K562 (cell line): ENCODE measurements around the gene SLC7A4. TPM values are rescaled to one million over a fixed set of nuclear protein-coding genes. Genes with fewer than 3 reads are reported as not detected.

Source experiments
- CHD4 ChIP-seq: fragments of 200-600 bp; sonication (generic); IDR thresholded peaks from 3 replicates; pipeline ENCODE4 v1.6.1; 2012; ENCODE audit warnings: low read depth, mild to moderate bottlenecking, mixed read lengths, low read length, inconsistent platforms; ENCODE audit not compliant: insufficient read depth, insufficient replicate concordance, poor library complexity, severe bottlenecking
- DACH1 ChIP-seq: fragments of 450-650 bp; IDR thresholded peaks from 2 replicates; pipeline ENCODE4 v1.6.1; 2018; ENCODE audit not compliant: partially characterized antibody
- IRF2 ChIP-seq: sonication (generic); formaldehyde crosslinking; IDR thresholded peaks from 2 replicates; pipeline ENCODE4 v1.8.1; 2022; ENCODE audit warnings: mild to moderate bottlenecking, missing genetic modification reagents
- MAFG ChIP-seq: fragments of 450-650 bp; conservative IDR thresholded peaks from 2 replicates; pipeline ENCODE4 v1.6.1; 2016; ENCODE audit warnings: missing genetic modification characterization, missing compliant biosample characterization
- MTA1 ChIP-seq: fragments of 450-650 bp; IDR thresholded peaks from 2 replicates; pipeline ENCODE4 v1.6.1; 2017; ENCODE audit warnings: borderline replicate concordance
- PRMT5 ChIP-seq: sonication (generic); formaldehyde crosslinking; IDR thresholded peaks from 2 replicates; pipeline ENCODE4 v1.5.0; 2020; ENCODE audit warnings: missing genetic modification reagents
- RBM34 ChIP-seq: fragments of 200-400 bp; formaldehyde crosslinking; IDR thresholded peaks from 2 replicates; pipeline ENCODE4 v1.6.1; 2018; ENCODE audit warnings: low read length, borderline replicate concordance; ENCODE audit not compliant: insufficient read depth
- TAF1 ChIP-seq: IDR thresholded peaks from 2 replicates; pipeline ENCODE4 v1.6.1; 2011; ENCODE audit warnings: mild to moderate bottlenecking, low read length, moderate library complexity; ENCODE audit not compliant: insufficient read depth, control insufficient read depth, severe bottlenecking; ENCODE audit errors: extremely low read depth
- TARDBP ChIP-seq: fragments of 450-650 bp; IDR thresholded peaks from 2 replicates; pipeline ENCODE4 v1.6.1; 2016
- ZC3H11A ChIP-seq: IDR thresholded peaks from 2 replicates; pipeline ENCODE4 v1.6.1; 2012; ENCODE audit warnings: low read depth, low read length, improper control_type of control experiment
- ZNF143 ChIP-seq: sonication (generic); formaldehyde crosslinking; IDR thresholded peaks from 2 replicates; pipeline ENCODE4 v1.9.0; 2022; ENCODE audit warnings: mild to moderate bottlenecking, missing genetic modification reagents
- ZNF224 ChIP-seq: sonication (generic); formaldehyde crosslinking; IDR thresholded peaks from 2 replicates; pipeline ENCODE4 v1.8.0; 2022; ENCODE audit warnings: mild to moderate bottlenecking, missing genetic modification reagents
- ZNF324 ChIP-seq: fragments of 250-450 bp; sonication (Bioruptor Pico); IDR thresholded peaks from 2 replicates; pipeline ENCODE4 v1.4.0; 2020; ENCODE audit warnings: mild to moderate bottlenecking
- ZNF583 ChIP-seq: fragments of 250-450 bp; sonication (Bioruptor Pico); IDR thresholded peaks from 2 replicates; pipeline ENCODE4 v1.4.0; 2020
- polyA plus RNA-seq, 8 experiments: library from polyadenylated mRNA; depleted of rRNA in 4 of 8; stranded (reverse) in 5 of 8; unstranded in 3 of 8; fragments of >200 nt; fragmentation: Nextera tagmentation in 2 of 8; fragmentation: Illumina TruSeq in 1 of 8; extraction: Ambion mirVana in 2 of 8; extraction: Trizol in 1 of 8; gene quantifications; 2 replicates each; pipeline versions ENCODE4 v1.2.1 to v1.2.3, GENCODE V29; 2011 to 2014; ENCODE audit warnings: inconsistent platforms in 1 of 8, missing spikeins in 1 of 8
- total RNA-seq, 7 experiments: library from RNA; depleted of rRNA in 6 of 7; stranded (reverse); fragments of >200 nt in 6 of 7; fragmentation: Illumina TruSeq in 2 of 7; extraction: Trizol in 2 of 7; gene quantifications; 2 replicates each; pipeline versions ENCODE4 v1.2.1 to v1.2.3, GENCODE V29; 2011 to 2021; ENCODE audit warnings: low replicate concordance in 1 of 7
- TF ChIP-seq, protein P1 (sequence below): fragments of 250-450 bp; sonication (Bioruptor Pico); IDR thresholded peaks from 2 replicates; pipeline ENCODE4 v1.4.0; 2020
- TF ChIP-seq, protein P2 (sequence below): fragments of 200-800 bp; sonication (Bioruptor generic); IDR thresholded peaks from 2 replicates; pipeline ENCODE4 v1.6.1; 2016; ENCODE audit warnings: missing genetic modification characterization, missing compliant biosample characterization
- TF ChIP-seq, protein P3 (sequence below): sonication (generic); formaldehyde crosslinking; IDR thresholded peaks from 2 replicates; pipeline ENCODE4 v1.4.0; 2020; ENCODE audit warnings: mild to moderate bottlenecking, missing genetic modification reagents
- TF ChIP-seq, protein P4 (sequence below): fragments of 450-650 bp; IDR thresholded peaks from 2 replicates; pipeline ENCODE4 v1.6.1; 2016

SLC7A4 gene
- total and polyA plus RNA-seq, 9 of the 15 experiments (the other 6 are each of a cell fraction or from before 2014, with no cell fraction given): not detected

DNA sequence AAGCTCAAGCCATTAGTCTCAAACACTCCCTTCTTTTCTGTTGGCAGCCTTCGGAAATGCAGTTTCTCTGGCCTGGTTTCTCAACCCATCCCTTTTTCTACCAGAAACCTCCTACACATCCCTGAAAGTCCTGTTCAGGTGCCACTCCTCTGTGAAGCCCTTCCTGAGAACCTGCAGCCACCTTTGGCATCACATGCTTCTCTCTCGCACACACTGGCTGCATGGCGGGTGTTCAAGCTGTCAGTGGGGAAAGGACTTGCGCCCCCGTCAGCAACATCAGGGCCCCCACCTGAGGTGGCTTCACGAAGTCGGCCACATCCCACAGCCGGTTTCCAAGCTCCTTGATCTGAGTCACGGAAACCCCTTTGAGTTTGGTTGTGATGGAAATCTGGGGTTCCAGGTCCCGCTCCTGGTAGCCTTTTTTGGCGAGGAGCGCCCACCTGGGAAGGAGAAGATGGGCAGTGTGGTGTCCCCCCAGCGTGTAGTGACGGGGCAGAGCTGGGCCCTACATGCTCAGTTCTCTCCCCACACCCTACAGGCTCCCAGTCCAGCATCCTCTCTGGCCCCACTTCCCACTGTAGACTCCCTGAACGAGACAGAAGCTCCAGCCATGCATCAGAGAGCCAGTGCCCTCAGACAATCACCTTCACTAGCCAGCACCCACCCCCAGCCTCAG is 11.6 kb upstream of the SLC7A4 start (continued):
- TF ChIP-seq, protein P1, sequence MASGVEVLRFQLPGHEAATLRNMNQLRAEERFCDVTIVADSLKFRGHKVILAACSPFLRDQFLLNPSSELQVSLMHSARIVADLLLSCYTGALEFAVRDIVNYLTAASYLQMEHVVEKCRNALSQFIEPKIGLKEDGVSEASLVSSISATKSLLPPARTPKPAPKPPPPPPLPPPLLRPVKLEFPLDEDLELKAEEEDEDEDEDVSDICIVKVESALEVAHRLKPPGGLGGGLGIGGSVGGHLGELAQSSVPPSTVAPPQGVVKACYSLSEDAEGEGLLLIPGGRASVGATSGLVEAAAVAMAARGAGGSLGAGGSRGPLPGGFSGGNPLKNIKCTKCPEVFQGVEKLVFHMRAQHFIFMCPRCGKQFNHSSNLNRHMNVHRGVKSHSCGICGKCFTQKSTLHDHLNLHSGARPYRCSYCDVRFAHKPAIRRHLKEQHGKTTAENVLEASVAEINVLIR (CRISPR knock-in tag): no peak
- TF ChIP-seq MAFG (tag) (no peak), ZC3H11A (no peak), ZNF324 (CRISPR knock-in tag) (no peak), TAF1 (no peak), MTA1 (no peak), ZNF224 (CRISPR knock-in tag) (no peak), DACH1 (no peak), ZNF143 (CRISPR knock-in tag) (0 out of 2 replicates have a peak, but pooled peaks have one; percentile 13), IRF2 (CRISPR knock-in tag) (no peak), TARDBP (no peak), PRMT5 (CRISPR knock-in tag) (no peak), ZNF583 (CRISPR knock-in tag) (no peak), RBM34 (no peak), CHD4 (no peak)
- TF ChIP-seq, protein P2, sequence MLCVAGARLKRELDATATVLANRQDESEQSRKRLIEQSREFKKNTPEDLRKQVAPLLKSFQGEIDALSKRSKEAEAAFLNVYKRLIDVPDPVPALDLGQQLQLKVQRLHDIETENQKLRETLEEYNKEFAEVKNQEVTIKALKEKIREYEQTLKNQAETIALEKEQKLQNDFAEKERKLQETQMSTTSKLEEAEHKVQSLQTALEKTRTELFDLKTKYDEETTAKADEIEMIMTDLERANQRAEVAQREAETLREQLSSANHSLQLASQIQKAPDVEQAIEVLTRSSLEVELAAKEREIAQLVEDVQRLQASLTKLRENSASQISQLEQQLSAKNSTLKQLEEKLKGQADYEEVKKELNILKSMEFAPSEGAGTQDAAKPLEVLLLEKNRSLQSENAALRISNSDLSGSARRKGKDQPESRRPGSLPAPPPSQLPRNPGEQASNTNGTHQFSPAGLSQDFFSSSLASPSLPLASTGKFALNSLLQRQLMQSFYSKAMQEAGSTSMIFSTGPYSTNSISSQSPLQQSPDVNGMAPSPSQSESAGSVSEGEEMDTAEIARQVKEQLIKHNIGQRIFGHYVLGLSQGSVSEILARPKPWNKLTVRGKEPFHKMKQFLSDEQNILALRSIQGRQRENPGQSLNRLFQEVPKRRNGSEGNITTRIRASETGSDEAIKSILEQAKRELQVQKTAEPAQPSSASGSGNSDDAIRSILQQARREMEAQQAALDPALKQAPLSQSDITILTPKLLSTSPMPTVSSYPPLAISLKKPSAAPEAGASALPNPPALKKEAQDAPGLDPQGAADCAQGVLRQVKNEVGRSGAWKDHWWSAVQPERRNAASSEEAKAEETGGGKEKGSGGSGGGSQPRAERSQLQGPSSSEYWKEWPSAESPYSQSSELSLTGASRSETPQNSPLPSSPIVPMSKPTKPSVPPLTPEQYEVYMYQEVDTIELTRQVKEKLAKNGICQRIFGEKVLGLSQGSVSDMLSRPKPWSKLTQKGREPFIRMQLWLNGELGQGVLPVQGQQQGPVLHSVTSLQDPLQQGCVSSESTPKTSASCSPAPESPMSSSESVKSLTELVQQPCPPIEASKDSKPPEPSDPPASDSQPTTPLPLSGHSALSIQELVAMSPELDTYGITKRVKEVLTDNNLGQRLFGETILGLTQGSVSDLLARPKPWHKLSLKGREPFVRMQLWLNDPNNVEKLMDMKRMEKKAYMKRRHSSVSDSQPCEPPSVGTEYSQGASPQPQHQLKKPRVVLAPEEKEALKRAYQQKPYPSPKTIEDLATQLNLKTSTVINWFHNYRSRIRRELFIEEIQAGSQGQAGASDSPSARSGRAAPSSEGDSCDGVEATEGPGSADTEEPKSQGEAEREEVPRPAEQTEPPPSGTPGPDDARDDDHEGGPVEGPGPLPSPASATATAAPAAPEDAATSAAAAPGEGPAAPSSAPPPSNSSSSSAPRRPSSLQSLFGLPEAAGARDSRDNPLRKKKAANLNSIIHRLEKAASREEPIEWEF: no peak
- TF ChIP-seq, protein P3, sequence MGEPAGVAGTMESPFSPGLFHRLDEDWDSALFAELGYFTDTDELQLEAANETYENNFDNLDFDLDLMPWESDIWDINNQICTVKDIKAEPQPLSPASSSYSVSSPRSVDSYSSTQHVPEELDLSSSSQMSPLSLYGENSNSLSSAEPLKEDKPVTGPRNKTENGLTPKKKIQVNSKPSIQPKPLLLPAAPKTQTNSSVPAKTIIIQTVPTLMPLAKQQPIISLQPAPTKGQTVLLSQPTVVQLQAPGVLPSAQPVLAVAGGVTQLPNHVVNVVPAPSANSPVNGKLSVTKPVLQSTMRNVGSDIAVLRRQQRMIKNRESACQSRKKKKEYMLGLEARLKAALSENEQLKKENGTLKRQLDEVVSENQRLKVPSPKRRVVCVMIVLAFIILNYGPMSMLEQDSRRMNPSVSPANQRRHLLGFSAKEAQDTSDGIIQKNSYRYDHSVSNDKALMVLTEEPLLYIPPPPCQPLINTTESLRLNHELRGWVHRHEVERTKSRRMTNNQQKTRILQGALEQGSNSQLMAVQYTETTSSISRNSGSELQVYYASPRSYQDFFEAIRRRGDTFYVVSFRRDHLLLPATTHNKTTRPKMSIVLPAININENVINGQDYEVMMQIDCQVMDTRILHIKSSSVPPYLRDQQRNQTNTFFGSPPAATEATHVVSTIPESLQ: no peak
- TF ChIP-seq, protein P4, sequence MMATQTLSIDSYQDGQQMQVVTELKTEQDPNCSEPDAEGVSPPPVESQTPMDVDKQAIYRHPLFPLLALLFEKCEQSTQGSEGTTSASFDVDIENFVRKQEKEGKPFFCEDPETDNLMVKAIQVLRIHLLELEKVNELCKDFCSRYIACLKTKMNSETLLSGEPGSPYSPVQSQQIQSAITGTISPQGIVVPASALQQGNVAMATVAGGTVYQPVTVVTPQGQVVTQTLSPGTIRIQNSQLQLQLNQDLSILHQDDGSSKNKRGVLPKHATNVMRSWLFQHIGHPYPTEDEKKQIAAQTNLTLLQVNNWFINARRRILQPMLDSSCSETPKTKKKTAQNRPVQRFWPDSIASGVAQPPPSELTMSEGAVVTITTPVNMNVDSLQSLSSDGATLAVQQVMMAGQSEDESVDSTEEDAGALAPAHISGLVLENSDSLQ: no peak
